ENCODE measurements around the gene SEC14L5.

GRCh38 chr16:5033256-5034166, 75.4 kb downstream of the SEC14L5 start, which contains the start of gene NAGPA:
- no peak for TF ChIP-seq GATA3 (IDR thresholded peaks at IDR 0.05; ENCODE audit: low read depth, low read length)
- TF ChIP-seq GATA2 (IDR thresholded peaks at IDR 0.05; ENCODE audit: low read depth, low read length): no peak
